Measurements from ENCODE around the gene LMOD3.

DNA sequence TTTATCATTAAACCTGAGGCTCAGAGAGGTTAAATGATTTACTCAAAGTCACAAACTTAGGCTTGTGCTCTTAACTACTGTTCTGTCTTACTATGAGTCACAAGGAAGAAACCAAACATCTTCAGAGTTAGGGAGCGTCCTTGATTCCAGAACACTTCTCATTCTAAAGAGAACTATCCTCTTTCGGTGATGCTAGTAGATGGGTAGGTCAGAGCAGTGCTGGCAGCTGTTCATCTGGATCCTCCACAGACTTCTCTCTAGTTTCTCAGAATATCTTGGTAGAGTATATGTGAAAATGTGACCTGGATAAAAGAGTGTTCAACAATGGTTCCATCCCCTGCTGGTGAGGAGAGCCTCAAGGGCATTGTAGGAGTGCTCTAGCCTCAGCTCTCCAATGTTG is 34.3 kb downstream of the LMOD3 start:
- TF ChIP-seq SPI1 (IDR thresholded peaks at IDR 0.05; ENCODE audit: borderline replicate concordance, low read depth) = no peak
- TF ChIP-seq, protein P1, sequence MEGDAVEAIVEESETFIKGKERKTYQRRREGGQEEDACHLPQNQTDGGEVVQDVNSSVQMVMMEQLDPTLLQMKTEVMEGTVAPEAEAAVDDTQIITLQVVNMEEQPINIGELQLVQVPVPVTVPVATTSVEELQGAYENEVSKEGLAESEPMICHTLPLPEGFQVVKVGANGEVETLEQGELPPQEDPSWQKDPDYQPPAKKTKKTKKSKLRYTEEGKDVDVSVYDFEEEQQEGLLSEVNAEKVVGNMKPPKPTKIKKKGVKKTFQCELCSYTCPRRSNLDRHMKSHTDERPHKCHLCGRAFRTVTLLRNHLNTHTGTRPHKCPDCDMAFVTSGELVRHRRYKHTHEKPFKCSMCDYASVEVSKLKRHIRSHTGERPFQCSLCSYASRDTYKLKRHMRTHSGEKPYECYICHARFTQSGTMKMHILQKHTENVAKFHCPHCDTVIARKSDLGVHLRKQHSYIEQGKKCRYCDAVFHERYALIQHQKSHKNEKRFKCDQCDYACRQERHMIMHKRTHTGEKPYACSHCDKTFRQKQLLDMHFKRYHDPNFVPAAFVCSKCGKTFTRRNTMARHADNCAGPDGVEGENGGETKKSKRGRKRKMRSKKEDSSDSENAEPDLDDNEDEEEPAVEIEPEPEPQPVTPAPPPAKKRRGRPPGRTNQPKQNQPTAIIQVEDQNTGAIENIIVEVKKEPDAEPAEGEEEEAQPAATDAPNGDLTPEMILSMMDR (IDR thresholded peaks at IDR 0.05; ENCODE audit: insufficient read depth, low read length) = no peak
- TF ChIP-seq POLR2AphosphoS5 (IDR thresholded peaks at IDR 0.05; ENCODE audit: low read depth) = no peak
- TF ChIP-seq, protein P2, sequence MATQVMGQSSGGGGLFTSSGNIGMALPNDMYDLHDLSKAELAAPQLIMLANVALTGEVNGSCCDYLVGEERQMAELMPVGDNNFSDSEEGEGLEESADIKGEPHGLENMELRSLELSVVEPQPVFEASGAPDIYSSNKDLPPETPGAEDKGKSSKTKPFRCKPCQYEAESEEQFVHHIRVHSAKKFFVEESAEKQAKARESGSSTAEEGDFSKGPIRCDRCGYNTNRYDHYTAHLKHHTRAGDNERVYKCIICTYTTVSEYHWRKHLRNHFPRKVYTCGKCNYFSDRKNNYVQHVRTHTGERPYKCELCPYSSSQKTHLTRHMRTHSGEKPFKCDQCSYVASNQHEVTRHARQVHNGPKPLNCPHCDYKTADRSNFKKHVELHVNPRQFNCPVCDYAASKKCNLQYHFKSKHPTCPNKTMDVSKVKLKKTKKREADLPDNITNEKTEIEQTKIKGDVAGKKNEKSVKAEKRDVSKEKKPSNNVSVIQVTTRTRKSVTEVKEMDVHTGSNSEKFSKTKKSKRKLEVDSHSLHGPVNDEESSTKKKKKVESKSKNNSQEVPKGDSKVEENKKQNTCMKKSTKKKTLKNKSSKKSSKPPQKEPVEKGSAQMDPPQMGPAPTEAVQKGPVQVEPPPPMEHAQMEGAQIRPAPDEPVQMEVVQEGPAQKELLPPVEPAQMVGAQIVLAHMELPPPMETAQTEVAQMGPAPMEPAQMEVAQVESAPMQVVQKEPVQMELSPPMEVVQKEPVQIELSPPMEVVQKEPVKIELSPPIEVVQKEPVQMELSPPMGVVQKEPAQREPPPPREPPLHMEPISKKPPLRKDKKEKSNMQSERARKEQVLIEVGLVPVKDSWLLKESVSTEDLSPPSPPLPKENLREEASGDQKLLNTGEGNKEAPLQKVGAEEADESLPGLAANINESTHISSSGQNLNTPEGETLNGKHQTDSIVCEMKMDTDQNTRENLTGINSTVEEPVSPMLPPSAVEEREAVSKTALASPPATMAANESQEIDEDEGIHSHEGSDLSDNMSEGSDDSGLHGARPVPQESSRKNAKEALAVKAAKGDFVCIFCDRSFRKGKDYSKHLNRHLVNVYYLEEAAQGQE (IDR thresholded peaks at IDR 0.05; ENCODE audit: insufficient replicate concordance, low read depth) = no peak
